Measurements from ENCODE around the gene KCNIP1.

GRCh38 chr5:170573660-170574059, 69.8 kb downstream of the KCNIP1 start:
- TF ChIP-seq CTCF (IDR thresholded peaks at IDR 0.05) (no peak), POLR2A (IDR thresholded peaks at IDR 0.05) (no peak)

Data from body of pancreas (tissue), 4 donors.